Thyroid gland (tissue), 4 donors: ENCODE measurements around the gene CZIB. TPM values are rescaled to one million over a fixed set of nuclear protein-coding genes. Genes with fewer than 3 reads are reported as not detected.
A peak's percentile ranks its signal among the peaks of the same experiment; 100 is the strongest.

Experiments used
- DNase-seq, 2 donors: peaks; one replicate each; pipeline ENCODE4 v3.0.0-alpha.2; 2019
- H3K27ac ChIP-seq, 3 donors: fragments of 200-600 bp; sonication (generic); 1 replicate in 2 of 3; 2 replicates in 1 of 3; pipeline ENCODE4 v1.5.1; 2016 to 2019; ENCODE audit warnings: mild to moderate bottlenecking in 1 of 3, moderate library complexity in 1 of 3
- H3K27me3 ChIP-seq: fragments of 200-600 bp; sonication (generic); one replicate; pipeline ENCODE4 v1.5.1; 2019
- H3K36me3 ChIP-seq, 2 donors: fragments of 200-600 bp; sonication (generic); one replicate each; pipeline ENCODE4 v1.5.1; 2016 to 2019
- H3K4me1 ChIP-seq, 2 donors: fragments of 200-600 bp; sonication (generic); one replicate each; pipeline ENCODE4 v1.5.1; 2017 to 2019
- H3K4me3 ChIP-seq, 3 donors: fragments of 200-600 bp; sonication (generic); replicated peaks in 1 of 3; 1 replicate in 2 of 3; 2 replicates in 1 of 3; pipeline ENCODE4 v1.5.1; 2016; ENCODE audit warnings: mild to moderate bottlenecking in 1 of 3
- H3K9me3 ChIP-seq: fragments of 200-600 bp; sonication (generic); one replicate; pipeline ENCODE4 v1.5.1; 2017
- CTCF ChIP-seq, 6 experiments: fragments of 200-600 bp in 3 of 6; fragments of 450-650 bp in 3 of 6; sonication (generic) in 3 of 6; IDR thresholded peaks; one replicate each; pipeline ENCODE4 v1.5.1; 2016 to 2019; ENCODE audit warnings: antibody characterized with exemption in 6 of 6, mild to moderate bottlenecking in 2 of 6, inconsistent platforms in 1 of 6, moderate library complexity in 1 of 6
- POLR2A ChIP-seq, 2 donors: fragments of 450-650 bp; IDR thresholded peaks; one replicate each; pipeline ENCODE4 v1.6.1; 2017; ENCODE audit warnings: antibody characterized with exemption in 2 of 2, mild to moderate bottlenecking in 2 of 2, moderate library complexity in 1 of 2
- WGBS, 2 donors: methylation state at CpG; one replicate each; pipeline ENCODE4 v1.1.5; 2017; 5-methylcytosine and 5-hydroxymethylcytosine counted together
- intact Hi-C: fragments of 100-400 bp; cut with DNase I; formaldehyde crosslinking; loops from one replicate; pipeline ENCODE4 v1.15.1; 2023
- total RNA-seq, 4 donors: library from RNA; depleted of rRNA; stranded (reverse); fragments of >200 nt; gene quantifications; one replicate each; pipeline ENCODE4 v1.2.3, GENCODE V29; 2016

The CZIB gene
- total RNA-seq, 4 donors from 2014 or later, result 37.6 to 67.9 (median 56.7) TPM

- H3K4me1 ChIP-seq, result peaks cover 12 to 14% of the 10 kb centered on the region in 2 donors
- peaks cover 0 to 4% of the 10 kb centered on the region in 2 donors for H3K36me3 ChIP-seq
- no peak for TF ChIP-seq POLR2A (IDR thresholded peaks at IDR 0.05)
- TF ChIP-seq CTCF (IDR thresholded peaks at IDR 0.05), result no peak
- no peak for DNase-seq
- no peaks in the 10 kb centered on the region for H3K9me3 ChIP-seq
- WGBS, 2 donors, result 91 to 92% methylated on average over 2 of the region's 2 CpGs
- no peak overlapping the region for H3K27ac ChIP-seq
- intact Hi-C loops, result no loop called here
- H3K4me3 ChIP-seq, result no peak overlapping the region
- H3K27me3 ChIP-seq, result no peaks in the 10 kb centered on the region
Observed at GRCh38 chr1:53241828-53242227, 21.4 kb upstream of the CZIB start.

DNA sequence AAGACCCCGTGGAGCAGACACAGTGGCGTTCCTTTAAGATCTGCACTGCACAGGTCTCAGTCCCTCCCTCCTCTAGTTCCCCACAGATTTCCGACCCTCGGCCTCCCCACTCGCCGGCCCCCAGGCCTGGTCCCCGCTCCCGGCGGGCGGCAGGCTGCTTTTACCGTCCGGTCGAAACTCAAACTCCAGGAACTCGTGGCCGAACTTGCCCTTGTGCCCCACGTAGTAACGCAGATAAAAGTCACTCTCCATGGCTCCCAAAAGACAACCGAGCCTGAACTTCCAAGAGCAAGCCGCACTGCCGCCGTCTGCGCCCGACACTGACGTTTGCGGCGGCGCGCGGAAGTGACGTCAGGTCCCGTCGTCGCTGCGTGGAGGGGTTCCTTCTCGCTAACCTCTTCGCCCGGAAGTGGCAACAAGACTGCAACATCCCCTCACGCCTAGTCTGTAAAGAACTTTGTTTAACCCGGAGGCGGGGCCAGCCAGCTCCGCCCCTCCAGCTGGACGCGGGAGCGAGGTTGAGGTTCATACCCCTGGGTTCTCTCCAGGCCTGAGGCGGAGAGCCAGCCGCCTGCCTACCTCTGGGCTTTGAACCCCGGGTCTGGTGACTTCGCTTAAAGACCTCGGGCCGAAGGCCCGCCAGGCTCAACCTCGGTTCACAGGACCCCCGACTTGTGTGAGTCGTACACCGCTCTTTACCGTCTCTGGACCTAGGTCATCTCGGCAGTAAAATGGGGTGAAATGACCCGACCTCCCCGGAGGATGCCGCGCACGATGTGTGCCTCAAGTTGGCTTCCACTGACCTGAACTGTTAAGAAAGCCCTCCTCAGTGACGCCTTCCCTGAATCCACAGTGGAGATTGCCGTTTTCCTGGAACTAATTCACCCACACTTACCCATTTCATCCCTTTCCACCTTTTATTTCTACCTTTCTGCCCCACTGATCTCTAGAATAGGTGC lies 18.0 kb upstream of the CZIB start, which contains the start of gene MAGOH:
MAGOH (minus strand) TSS at position 322 of the 959 bp plus-strand sequence; CDS start at position 252, 70 bp downstream.
- 8 to 9% methylated on average over 34 to 39 of the region's 64 CpGs for WGBS, 2 donors
- peak within 1 kb of the TSS; percentile 36 to 85 (median 77) for H3K4me3 ChIP-seq
- no peaks in the 10 kb centered on the region for H3K9me3 ChIP-seq
- peak within 1 kb of the TSS; percentile 48 to 71 (median 71) for H3K27ac ChIP-seq
- peaks cover 12 to 15% of the 10 kb centered on the region in 2 donors for H3K4me1 ChIP-seq
- H3K36me3 ChIP-seq, result peaks cover 17 to 18% of the 10 kb centered on the region in 2 donors
- intact Hi-C loops, result no loop called here
- DNase-seq, result peak; percentile 94
- no peaks in the 10 kb centered on the region for H3K27me3 ChIP-seq
- peak in 1 of 2 donors; percentile 79 for TF ChIP-seq POLR2A (IDR thresholded peaks at IDR 0.05)
- peak in 1 of 6 experiments; percentile 9 for TF ChIP-seq CTCF (IDR thresholded peaks at IDR 0.05)

DNA sequence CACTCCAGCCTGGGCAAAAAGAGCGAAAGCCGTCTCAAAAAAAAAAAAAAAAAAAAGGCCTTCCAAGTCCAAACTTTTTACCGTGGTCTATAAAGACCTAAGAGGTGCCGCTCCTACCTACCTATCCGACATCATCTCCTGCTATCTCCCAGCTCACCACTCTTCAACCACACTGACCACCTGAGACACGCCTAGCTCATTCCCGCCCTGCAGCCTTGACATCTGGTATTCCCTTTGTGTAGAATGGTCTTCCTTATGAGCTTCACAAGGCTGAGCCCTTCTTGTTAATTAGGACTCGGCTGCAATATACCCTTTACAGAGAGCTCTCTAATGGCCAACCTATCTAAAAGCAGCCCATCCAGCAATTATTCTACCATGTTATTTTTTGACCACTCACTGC lies 17.2 kb upstream of the CZIB start:
- peak overlapping the region; percentile 36 to 85 (median 77) for H3K4me3 ChIP-seq
- TF ChIP-seq CTCF (IDR thresholded peaks at IDR 0.05) (no peak), POLR2A (IDR thresholded peaks at IDR 0.05) (no peak)
- H3K36me3 ChIP-seq, result peaks cover 25% of the 10 kb centered on the region in 2 donors
- peaks cover 12 to 15% of the 10 kb centered on the region in 2 donors for H3K4me1 ChIP-seq
- peak overlapping the region in 2 of 3 donors; percentile 71 for H3K27ac ChIP-seq
- intact Hi-C loops, result no loop called here
- no peak for DNase-seq
- H3K9me3 ChIP-seq, result no peaks in the 10 kb centered on the region
- H3K27me3 ChIP-seq, result no peaks in the 10 kb centered on the region
- WGBS, 2 donors, result 29 to 38% methylated on average over 8 of the region's 8 CpGs

DNA sequence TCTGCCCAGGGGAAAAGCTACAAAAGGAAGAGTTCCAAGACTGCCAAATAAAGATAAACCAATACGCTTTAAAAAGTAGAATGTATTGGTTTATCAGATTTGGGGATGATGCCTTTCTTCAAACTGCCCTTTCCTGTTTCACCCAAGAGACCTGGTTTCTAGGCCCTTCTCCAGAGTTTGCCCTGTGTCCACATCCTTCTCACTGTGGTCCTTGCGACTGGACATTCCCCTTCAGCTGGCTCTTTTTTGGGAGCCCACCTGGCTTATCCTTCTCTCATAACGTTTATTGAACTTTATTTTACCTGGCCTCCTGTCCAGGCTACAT lies 490 bp upstream of the CZIB start:
- H3K27me3 ChIP-seq, result no peaks in the 10 kb centered on the region
- 42 to 53% methylated on average over 3 of the region's 3 CpGs for WGBS, 2 donors
- intact Hi-C loops, result no loop called here
- TF ChIP-seq CTCF (IDR thresholded peaks at IDR 0.05) (no peak), POLR2A (IDR thresholded peaks at IDR 0.05) (no peak)
- H3K36me3 ChIP-seq, result no peaks in the 10 kb centered on the region
- H3K27ac ChIP-seq, result peak overlapping the region; percentile 93 to 99 (median 94)
- H3K9me3 ChIP-seq, result no peaks in the 10 kb centered on the region
- peak overlapping the region in 1 of 3 donors; percentile 71 for H3K4me3 ChIP-seq
- no peak for DNase-seq
- H3K4me1 ChIP-seq, result peaks cover 5 to 14% of the 10 kb centered on the region in 2 donors

DNA sequence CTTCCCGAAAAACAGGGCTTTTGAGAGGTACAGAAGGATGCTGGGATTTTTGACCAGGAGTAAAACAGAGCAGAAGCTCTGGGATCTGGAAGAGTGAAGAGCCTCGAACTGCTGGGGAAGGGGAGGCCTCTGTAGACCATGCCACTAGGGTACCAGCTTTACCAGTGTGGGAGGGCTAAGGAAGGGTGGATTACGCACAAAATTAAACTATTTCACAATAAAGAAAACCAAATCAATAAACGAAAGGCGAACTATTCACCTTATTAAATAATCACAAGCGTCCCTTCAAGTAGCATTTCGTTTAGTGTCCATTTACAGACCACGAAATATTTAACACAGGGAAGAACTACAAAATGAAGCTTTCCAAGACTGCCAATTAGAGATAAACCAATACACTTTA lies 723 bp downstream of the CZIB start:
- Histone ChIP-seq H3K36me3 (peaks cover 0 to 11% of the 10 kb centered on the region in 2 donors), H3K4me1 (peaks cover 5 to 14% of the 10 kb centered on the region in 2 donors), H3K9me3 (no peaks in the 10 kb centered on the region), H3K27ac (peak overlapping the region; percentile 93 to 99 (median 94)), H3K4me3 (peak overlapping the region in 2 of 3 donors; percentile 65 to 71), H3K27me3 (no peaks in the 10 kb centered on the region)
- intact Hi-C loops, result no loop called here
- DNase-seq, result no peak
- WGBS, 2 donors, result 28% methylated on average over 8 of the region's 8 CpGs
- TF ChIP-seq CTCF (IDR thresholded peaks at IDR 0.05) (no peak), POLR2A (IDR thresholded peaks at IDR 0.05) (no peak)
